ENCODE data around the gene DPH3.

DPH3 gene

DNA sequence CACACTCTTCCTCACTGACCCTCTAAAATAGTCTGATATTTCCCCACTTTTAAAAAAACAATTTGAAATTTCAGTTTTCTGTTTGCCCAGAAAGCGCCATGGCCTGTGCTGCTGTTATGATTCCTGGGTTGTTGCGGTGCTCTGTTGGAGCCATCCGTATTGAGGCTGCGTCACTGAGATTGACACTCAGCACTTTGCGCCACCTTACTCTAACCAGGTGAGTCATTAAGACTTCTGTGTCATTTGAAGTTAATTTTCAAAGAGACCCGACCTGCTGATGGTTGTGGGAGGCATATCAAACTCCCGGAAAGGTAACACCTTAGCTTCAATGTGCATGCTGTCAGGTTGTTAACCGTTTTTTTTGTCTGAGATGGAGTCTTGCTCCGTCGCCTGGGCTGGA lies 6.1 kb upstream of the DPH3 start (continued):
- TF ChIP-seq, protein P1, sequence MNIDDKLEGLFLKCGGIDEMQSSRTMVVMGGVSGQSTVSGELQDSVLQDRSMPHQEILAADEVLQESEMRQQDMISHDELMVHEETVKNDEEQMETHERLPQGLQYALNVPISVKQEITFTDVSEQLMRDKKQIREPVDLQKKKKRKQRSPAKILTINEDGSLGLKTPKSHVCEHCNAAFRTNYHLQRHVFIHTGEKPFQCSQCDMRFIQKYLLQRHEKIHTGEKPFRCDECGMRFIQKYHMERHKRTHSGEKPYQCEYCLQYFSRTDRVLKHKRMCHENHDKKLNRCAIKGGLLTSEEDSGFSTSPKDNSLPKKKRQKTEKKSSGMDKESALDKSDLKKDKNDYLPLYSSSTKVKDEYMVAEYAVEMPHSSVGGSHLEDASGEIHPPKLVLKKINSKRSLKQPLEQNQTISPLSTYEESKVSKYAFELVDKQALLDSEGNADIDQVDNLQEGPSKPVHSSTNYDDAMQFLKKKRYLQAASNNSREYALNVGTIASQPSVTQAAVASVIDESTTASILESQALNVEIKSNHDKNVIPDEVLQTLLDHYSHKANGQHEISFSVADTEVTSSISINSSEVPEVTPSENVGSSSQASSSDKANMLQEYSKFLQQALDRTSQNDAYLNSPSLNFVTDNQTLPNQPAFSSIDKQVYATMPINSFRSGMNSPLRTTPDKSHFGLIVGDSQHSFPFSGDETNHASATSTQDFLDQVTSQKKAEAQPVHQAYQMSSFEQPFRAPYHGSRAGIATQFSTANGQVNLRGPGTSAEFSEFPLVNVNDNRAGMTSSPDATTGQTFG (tag by site-specific recombination; IDR thresholded peaks at IDR 0.05; ENCODE audit: borderline replicate concordance) = no peak
- TF ChIP-seq, protein P2, sequence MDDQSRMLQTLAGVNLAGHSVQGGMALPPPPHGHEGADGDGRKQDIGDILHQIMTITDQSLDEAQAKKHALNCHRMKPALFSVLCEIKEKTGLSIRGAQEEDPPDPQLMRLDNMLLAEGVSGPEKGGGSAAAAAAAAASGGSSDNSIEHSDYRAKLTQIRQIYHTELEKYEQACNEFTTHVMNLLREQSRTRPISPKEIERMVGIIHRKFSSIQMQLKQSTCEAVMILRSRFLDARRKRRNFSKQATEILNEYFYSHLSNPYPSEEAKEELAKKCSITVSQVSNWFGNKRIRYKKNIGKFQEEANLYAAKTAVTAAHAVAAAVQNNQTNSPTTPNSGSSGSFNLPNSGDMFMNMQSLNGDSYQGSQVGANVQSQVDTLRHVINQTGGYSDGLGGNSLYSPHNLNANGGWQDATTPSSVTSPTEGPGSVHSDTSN (CRISPR knock-in tag; IDR thresholded peaks at IDR 0.05) = no peak
- no peak for TF ChIP-seq ZNF555 (tag by site-specific recombination; conservative IDR thresholded peaks at IDR 0.05)
- no peak for TF ChIP-seq ZNF776 (tag by site-specific recombination; IDR thresholded peaks at IDR 0.05; ENCODE audit: borderline replicate concordance)
- no peak for TF ChIP-seq ZNF626 (tag by site-specific recombination; IDR thresholded peaks at IDR 0.05)
- TF ChIP-seq ZNF302 (tag by site-specific recombination; IDR thresholded peaks at IDR 0.05; ENCODE audit: low read depth) = no peak

DNA sequence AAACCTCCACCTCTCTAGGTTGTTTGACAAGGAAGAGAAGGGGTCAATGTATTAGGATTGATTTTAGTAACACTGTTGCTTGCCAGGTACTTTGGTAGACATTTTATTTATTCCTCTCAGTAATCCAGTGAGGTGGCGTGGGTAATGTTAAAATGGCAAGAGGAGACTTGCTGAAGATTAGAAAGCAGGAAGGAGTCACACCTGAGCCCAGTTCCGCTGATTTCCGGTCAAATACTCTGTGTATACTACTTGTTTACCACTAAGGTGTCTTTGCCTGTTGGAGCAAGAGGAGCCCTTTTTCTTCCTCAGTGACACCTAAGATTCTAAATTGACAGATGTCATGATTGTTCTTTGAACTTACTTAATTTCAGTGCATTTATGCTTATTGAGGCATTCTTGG lies 2.0 kb upstream of the DPH3 start:
- ChIA-PET POLR2A (no interaction called here), CTCF (interaction anchor here (0.9 to 2.2 kb wide), 3 partner anchors 23 to 285 kb away, joined by 3 to 10 read pairs (median 4); no protein-coding TSS in a partner anchor)
- Histone ChIP-seq H3K36me3 (ENCODE audit: control insufficient read depth in 2 of 2, insufficient read depth in 1 of 2, low read length in 2 of 2) (peaks cover 11 to 34% of the 10 kb centered on the region in 2 experiments; a peak in 2 of 3 replicates), H3K27ac (ENCODE audit: extremely low read depth, low read depth, low read length) (no peak overlapping the region), H3K9me3 (ENCODE audit: control insufficient read depth, insufficient read depth, low read depth, low read length) (no peaks in the 10 kb centered on the region), H3K4me3 (ENCODE audit: low read depth, low read length) (no peak overlapping the region), H3K4me1 (ENCODE audit: control insufficient read depth, insufficient read depth, low read length) (no peaks in the 10 kb centered on the region)
- TF ChIP-seq, protein P3, sequence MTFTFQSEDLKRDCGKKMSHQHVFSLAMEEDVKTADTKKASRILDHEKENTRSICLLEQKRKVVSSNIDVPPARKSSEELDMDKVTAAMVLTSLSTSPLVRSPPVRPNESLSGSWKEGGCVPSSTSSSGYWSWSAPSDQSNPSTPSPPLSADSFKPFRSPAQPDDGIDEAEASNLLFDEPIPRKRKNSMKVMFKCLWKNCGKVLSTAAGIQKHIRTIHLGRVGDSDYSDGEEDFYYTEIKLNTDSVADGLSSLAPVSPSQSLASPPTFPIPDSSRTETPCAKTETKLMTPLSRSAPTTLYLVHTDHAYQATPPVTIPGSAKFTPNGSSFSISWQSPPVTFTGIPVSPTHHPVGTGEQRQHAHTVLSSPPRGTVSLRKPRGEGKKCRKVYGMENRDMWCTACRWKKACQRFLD (tag by site-specific recombination; IDR thresholded peaks at IDR 0.05) = no peak
- TF ChIP-seq ZNF654 (tag by site-specific recombination; IDR thresholded peaks at IDR 0.05; ENCODE audit: low read depth) (no peak), IKZF3 (tag by site-specific recombination; IDR thresholded peaks at IDR 0.05) (no peak), GLIS2 (tag by site-specific recombination; IDR thresholded peaks at IDR 0.05) (no peak), MYNN (tag by site-specific recombination; IDR thresholded peaks at IDR 0.05; ENCODE audit: borderline replicate concordance) (no peak), SP2 (tag by site-specific recombination; IDR thresholded peaks at IDR 0.05) (no peak), ZNF501 (tag by site-specific recombination; IDR thresholded peaks at IDR 0.05) (no peak), ZNF529 (tag by site-specific recombination; IDR thresholded peaks at IDR 0.05; ENCODE audit: insufficient replicate concordance) (no peak)
- TF ChIP-seq, protein P4, sequence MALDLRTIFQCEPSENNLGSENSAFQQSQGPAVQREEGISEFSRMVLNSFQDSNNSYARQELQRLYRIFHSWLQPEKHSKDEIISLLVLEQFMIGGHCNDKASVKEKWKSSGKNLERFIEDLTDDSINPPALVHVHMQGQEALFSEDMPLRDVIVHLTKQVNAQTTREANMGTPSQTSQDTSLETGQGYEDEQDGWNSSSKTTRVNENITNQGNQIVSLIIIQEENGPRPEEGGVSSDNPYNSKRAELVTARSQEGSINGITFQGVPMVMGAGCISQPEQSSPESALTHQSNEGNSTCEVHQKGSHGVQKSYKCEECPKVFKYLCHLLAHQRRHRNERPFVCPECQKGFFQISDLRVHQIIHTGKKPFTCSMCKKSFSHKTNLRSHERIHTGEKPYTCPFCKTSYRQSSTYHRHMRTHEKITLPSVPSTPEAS (tag by site-specific recombination; IDR thresholded peaks at IDR 0.05) = no peak
- TF ChIP-seq, protein P5, sequence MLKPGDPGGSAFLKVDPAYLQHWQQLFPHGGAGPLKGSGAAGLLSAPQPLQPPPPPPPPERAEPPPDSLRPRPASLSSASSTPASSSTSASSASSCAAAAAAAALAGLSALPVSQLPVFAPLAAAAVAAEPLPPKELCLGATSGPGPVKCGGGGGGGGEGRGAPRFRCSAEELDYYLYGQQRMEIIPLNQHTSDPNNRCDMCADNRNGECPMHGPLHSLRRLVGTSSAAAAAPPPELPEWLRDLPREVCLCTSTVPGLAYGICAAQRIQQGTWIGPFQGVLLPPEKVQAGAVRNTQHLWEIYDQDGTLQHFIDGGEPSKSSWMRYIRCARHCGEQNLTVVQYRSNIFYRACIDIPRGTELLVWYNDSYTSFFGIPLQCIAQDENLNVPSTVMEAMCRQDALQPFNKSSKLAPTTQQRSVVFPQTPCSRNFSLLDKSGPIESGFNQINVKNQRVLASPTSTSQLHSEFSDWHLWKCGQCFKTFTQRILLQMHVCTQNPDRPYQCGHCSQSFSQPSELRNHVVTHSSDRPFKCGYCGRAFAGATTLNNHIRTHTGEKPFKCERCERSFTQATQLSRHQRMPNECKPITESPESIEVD (tag by site-specific recombination; IDR thresholded peaks at IDR 0.05) = no peak
- TF ChIP-seq, protein P6, sequence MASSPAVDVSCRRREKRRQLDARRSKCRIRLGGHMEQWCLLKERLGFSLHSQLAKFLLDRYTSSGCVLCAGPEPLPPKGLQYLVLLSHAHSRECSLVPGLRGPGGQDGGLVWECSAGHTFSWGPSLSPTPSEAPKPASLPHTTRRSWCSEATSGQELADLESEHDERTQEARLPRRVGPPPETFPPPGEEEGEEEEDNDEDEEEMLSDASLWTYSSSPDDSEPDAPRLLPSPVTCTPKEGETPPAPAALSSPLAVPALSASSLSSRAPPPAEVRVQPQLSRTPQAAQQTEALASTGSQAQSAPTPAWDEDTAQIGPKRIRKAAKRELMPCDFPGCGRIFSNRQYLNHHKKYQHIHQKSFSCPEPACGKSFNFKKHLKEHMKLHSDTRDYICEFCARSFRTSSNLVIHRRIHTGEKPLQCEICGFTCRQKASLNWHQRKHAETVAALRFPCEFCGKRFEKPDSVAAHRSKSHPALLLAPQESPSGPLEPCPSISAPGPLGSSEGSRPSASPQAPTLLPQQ (tag by site-specific recombination; IDR thresholded peaks at IDR 0.05) = no peak
